OCI-LY1 (cell line): ENCODE results near the gene ELOVL6.

Experiments
- CTCF ChIP-seq: fragments of 200-600 bp; sonication (generic), shearing (Covaris generic); IDR thresholded peaks from 2 replicates; pipeline ENCODE4 v1.5.1; 2017; ENCODE audit warnings: mild to moderate bottlenecking, antibody characterized with exemption, low read length, moderate library complexity, mixed read lengths
- EZH2 ChIP-seq: fragments of 200-600 bp; sonication (generic), shearing (Covaris generic); IDR thresholded peaks from 2 replicates; pipeline ENCODE4 v1.8.0; 2017; ENCODE audit warnings: borderline replicate concordance, mixed run types, mild to moderate bottlenecking, antibody characterized with exemption, low read length, moderate library complexity, mixed read lengths

- TF ChIP-seq CTCF (no peak), EZH2 (no peak)
Observed at GRCh38 chr4:110183058-110183457, 15.4 kb downstream of the ELOVL6 start.
